ENCODE results near the gene ZNF438.

DNA sequence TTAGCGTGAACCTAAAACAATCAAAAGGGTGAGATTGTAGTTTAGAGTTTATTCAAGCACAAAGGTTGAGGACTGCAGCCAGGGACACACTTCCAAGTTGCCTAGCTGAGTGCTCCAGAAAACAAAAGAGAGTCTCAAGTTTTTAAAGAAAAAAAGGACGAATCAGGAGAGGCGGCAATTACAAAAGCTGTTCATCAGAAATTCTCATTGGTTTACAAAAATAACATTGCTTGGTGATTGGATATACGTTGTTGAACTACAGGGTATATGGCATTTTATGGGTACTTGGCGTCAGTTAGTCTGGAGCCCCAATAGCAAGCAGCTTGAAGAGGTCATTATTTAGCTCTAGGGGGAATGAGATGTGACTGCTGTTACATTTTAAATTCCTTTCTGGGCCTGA, 11.5 kb downstream of the ZNF438 start:
- TF ChIP-seq, protein P1, sequence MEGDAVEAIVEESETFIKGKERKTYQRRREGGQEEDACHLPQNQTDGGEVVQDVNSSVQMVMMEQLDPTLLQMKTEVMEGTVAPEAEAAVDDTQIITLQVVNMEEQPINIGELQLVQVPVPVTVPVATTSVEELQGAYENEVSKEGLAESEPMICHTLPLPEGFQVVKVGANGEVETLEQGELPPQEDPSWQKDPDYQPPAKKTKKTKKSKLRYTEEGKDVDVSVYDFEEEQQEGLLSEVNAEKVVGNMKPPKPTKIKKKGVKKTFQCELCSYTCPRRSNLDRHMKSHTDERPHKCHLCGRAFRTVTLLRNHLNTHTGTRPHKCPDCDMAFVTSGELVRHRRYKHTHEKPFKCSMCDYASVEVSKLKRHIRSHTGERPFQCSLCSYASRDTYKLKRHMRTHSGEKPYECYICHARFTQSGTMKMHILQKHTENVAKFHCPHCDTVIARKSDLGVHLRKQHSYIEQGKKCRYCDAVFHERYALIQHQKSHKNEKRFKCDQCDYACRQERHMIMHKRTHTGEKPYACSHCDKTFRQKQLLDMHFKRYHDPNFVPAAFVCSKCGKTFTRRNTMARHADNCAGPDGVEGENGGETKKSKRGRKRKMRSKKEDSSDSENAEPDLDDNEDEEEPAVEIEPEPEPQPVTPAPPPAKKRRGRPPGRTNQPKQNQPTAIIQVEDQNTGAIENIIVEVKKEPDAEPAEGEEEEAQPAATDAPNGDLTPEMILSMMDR (IDR thresholded peaks at IDR 0.05), result no peak
- TF ChIP-seq POLR2A (IDR thresholded peaks at IDR 0.05), result no peak
